8988T (cell line): ENCODE data around the gene FAM184B.

ENCODE experiments used
- DNase-seq: peaks from one replicate; pipeline ENCODE4 v3.0.0; 2011

Gene FAM184B

GRCh38 chr4:17624821-17625220, 156.6 kb downstream of the FAM184B start:
- no peak for DNase-seq

GRCh38 chr4:17623451-17624001, 157.9 kb downstream of the FAM184B start:
- no peak for DNase-seq

GRCh38 chr4:17619416-17620105, 161.9 kb downstream of the FAM184B start:
- no peak for DNase-seq

- DNase-seq = no peak
These were observed 162.5 kb downstream of the FAM184B start for GRCh38 chr4:17618926-17619325.

- DNase-seq = no peak
These were observed 165.1 kb downstream of the FAM184B start for GRCh38 chr4:17616283-17616682.

GRCh38 chr4:17614416-17615299, 166.8 kb downstream of the FAM184B start, which contains the start of gene MED28:
Gene MED28, plus strand, starts transcription at chr4:17614641. Its CDS starts 14 bp downstream, at chr4:17614655.
- peak; percentile 84 for DNase-seq

GRCh38 chr4:17613761-17614415, 167.5 kb downstream of the FAM184B start:
- no peak for DNase-seq

- DNase-seq = no peak
These were observed 176.2 kb downstream of the FAM184B start for GRCh38 chr4:17605236-17605635.

GRCh38 chr4:17599826-17600225, 181.6 kb downstream of the FAM184B start:
- DNase-seq = no peak

GRCh38 chr4:17597517-17597916, 183.9 kb downstream of the FAM184B start:
- no peak for DNase-seq

- no peak for DNase-seq
These were observed 185.9 kb downstream of the FAM184B start for GRCh38 chr4:17595471-17596005.

GRCh38 chr4:17589355-17589754, 192.1 kb downstream of the FAM184B start:
- DNase-seq = no peak

GRCh38 chr4:17587094-17587822, 194.2 kb downstream of the FAM184B start:
- DNase-seq = no peak

- no peak for DNase-seq
These were observed 196.8 kb downstream of the FAM184B start for GRCh38 chr4:17584521-17585213.

- DNase-seq = no peak
These were observed 197.5 kb downstream of the FAM184B start for GRCh38 chr4:17583941-17584340.

GRCh38 chr4:17583276-17583675, 198.1 kb downstream of the FAM184B start:
- no peak for DNase-seq

- no peak for DNase-seq
These were observed 200.5 kb downstream of the FAM184B start for GRCh38 chr4:17580969-17581368.
